Natural killer cell (primary cell): ENCODE results near the gene ZNF618. TPM values are rescaled to one million over a fixed set of nuclear protein-coding genes. Genes with fewer than 3 reads are reported as not detected.

ENCODE experiments used
- ATAC-seq, 3 donors: fragments of 150-1000 bp in 2 of 3; fragments of 200-7000 bp in 1 of 3; cut with Tn5 transposase; 1 replicate in 1 of 3; 2 replicates in 2 of 3; pipeline ENCODE4 v1.10.0; 2021; ENCODE audit warnings: mild to moderate bottlenecking in 2 of 3, moderate library complexity in 2 of 3
- DNase-seq, 2 donors: peaks; one replicate each; pipeline versions ENCODE4 v3.0.0 to v3.0.0-alpha.2; 2013 to 2021; ENCODE audit warnings: mixed read lengths in 1 of 2
- H3K27ac ChIP-seq: one replicate; pipeline ENCODE4 v1.5.1; 2013; ENCODE audit warnings: mild to moderate bottlenecking, low read length
- H3K27me3 ChIP-seq: one replicate; pipeline ENCODE4 v1.6.1; 2013; ENCODE audit warnings: low read length; ENCODE audit not compliant: control insufficient read depth, insufficient read depth
- H3K36me3 ChIP-seq: one replicate; pipeline ENCODE4 v1.6.1; 2013; ENCODE audit warnings: low read length; ENCODE audit not compliant: control insufficient read depth, insufficient read depth
- H3K4me1 ChIP-seq: one replicate; pipeline ENCODE4 v1.6.1; 2013; ENCODE audit warnings: low read length; ENCODE audit not compliant: control insufficient read depth, insufficient read depth
- H3K4me3 ChIP-seq: one replicate; pipeline ENCODE4 v1.5.1; 2013; ENCODE audit warnings: low read length
- H3K9me3 ChIP-seq: one replicate; pipeline ENCODE4 v1.6.1; 2013; ENCODE audit warnings: low read length; ENCODE audit not compliant: control insufficient read depth, insufficient read depth
- H3K27ac Mint-ChIP-seq, 2 donors: one replicate each; pipeline ENCODE4 v1.8.0; 2022; ENCODE audit warnings: mild to moderate bottlenecking in 2 of 2, mixed read lengths in 2 of 2, moderate library complexity in 1 of 2
- H3K27me3 Mint-ChIP-seq, 2 donors: one replicate each; pipeline ENCODE4 v1.8.0; 2022; ENCODE audit warnings: low read depth in 2 of 2, mixed read lengths in 2 of 2
- H3K36me3 Mint-ChIP-seq: one replicate; pipeline ENCODE4 v1.8.0; 2022; ENCODE audit warnings: mixed read lengths
- H3K4me1 Mint-ChIP-seq, 2 donors: one replicate each; pipeline ENCODE4 v1.8.0; 2022; ENCODE audit warnings: mixed read lengths in 2 of 2
- H3K4me3 Mint-ChIP-seq: one replicate; pipeline ENCODE4 v1.8.0; 2022; ENCODE audit warnings: mild to moderate bottlenecking, moderate library complexity, mixed read lengths
- H3K9me3 Mint-ChIP-seq, 2 donors: one replicate each; pipeline ENCODE4 v1.8.0; 2022; ENCODE audit warnings: mixed read lengths in 2 of 2
- CTCF ChIP-seq: fragments of 200-600 bp; IDR thresholded peaks from one replicate; pipeline ENCODE4 v1.8.0; 2022; ENCODE audit warnings: antibody characterized with exemption
- WGBS: methylation state at CpG from one replicate; pipeline ENCODE4 v1.1.7; 2013; ENCODE audit warnings: missing lambda C conversion rate; ENCODE audit not compliant: insufficient coverage; 5-methylcytosine and 5-hydroxymethylcytosine counted together
- intact Hi-C: fragments of 100-400 bp; cut with micrococcal nuclease; formaldehyde crosslinking; loops from one replicate; pipeline ENCODE4 v1.14.2; 2022
- total RNA-seq, 4 donors: library from RNA; stranded (reverse); fragments of 120-200 nt in 1 of 4; gene quantifications; one replicate each; pipeline versions ENCODE4 v1.2.3 to v1.2.4, GENCODE V29; 2013 to 2022

Gene ZNF618
- total RNA-seq, 3 donors from 2014 or later (not counting 1 experiment from before 2014, with no cell fraction given), result 9.2 to 10.7 (median 10.0) TPM

DNA sequence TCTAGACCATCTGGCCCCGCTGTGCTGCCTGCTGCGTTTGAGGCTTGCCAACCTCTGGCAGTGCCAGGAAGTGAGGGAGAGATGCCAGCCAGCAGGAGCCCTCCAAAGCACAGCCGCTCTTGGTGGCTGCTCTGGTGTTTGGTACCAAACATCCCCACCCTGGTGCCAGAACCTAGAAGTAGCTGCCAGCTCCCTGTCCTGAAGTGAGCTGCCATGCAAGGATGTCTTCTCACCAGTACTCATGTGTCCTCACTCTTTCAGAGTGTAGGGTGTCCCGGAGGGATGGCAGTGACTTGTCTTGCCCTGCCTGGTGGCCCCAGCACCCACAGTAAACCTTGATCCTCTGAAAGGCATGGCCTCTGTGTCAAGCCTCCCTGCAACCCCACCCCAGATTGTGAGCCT is 158.6 kb downstream of the ZNF618 start:
- Histone ChIP-seq H3K36me3 (peaks cover 2% of the 10 kb centered on the region), H3K4me3 (no peak overlapping the region), H3K4me1 (no peaks in the 10 kb centered on the region), H3K27ac (no peak overlapping the region), H3K27me3 (no peaks in the 10 kb centered on the region), H3K9me3 (no peaks in the 10 kb centered on the region)
- ATAC-seq, result no peak
- no peaks in the 10 kb centered on the region for H3K36me3 Mint-ChIP-seq
- no peaks in the 10 kb centered on the region for H3K27me3 Mint-ChIP-seq
- H3K9me3 Mint-ChIP-seq, result no peaks in the 10 kb centered on the region
- H3K4me3 Mint-ChIP-seq, result no peak overlapping the region
- no peak for DNase-seq
- H3K27ac Mint-ChIP-seq, result no peak overlapping the region
- H3K4me1 Mint-ChIP-seq, result no peaks in the 10 kb centered on the region
- TF ChIP-seq CTCF, result no peak
- 98% methylated on average over 4 of the region's 4 CpGs for WGBS
- intact Hi-C loops, result no loop called here

GRCh38 chr9:114035221-114035844 is 159.2 kb downstream of the ZNF618 start:
- DNase-seq (no peak), ATAC-seq (no peak)
- intact Hi-C loops, result no loop called here
- WGBS, result 94% methylated on average over 17 of the region's 17 CpGs
- no peak for TF ChIP-seq CTCF
- Mint-ChIP-seq H3K36me3 (no peaks in the 10 kb centered on the region), H3K27me3 (no peaks in the 10 kb centered on the region), H3K9me3 (no peaks in the 10 kb centered on the region), H3K4me3 (no peak overlapping the region), H3K27ac (no peak overlapping the region), H3K4me1 (no peaks in the 10 kb centered on the region)
- no peaks in the 10 kb centered on the region for H3K36me3 ChIP-seq
- H3K4me1 ChIP-seq, result no peaks in the 10 kb centered on the region
- no peaks in the 10 kb centered on the region for H3K9me3 ChIP-seq
- H3K27me3 ChIP-seq, result no peaks in the 10 kb centered on the region
- H3K27ac ChIP-seq, result no peak overlapping the region
- no peak overlapping the region for H3K4me3 ChIP-seq

GRCh38 chr9:114035845-114036801 is 160.0 kb downstream of the ZNF618 start:
- Histone ChIP-seq H3K27me3 (no peaks in the 10 kb centered on the region), H3K9me3 (no peaks in the 10 kb centered on the region), H3K4me1 (no peaks in the 10 kb centered on the region), H3K27ac (no peak overlapping the region), H3K36me3 (no peaks in the 10 kb centered on the region), H3K4me3 (no peak overlapping the region)
- no peak for TF ChIP-seq CTCF
- no peaks in the 10 kb centered on the region for H3K27me3 Mint-ChIP-seq
- no peaks in the 10 kb centered on the region for H3K4me1 Mint-ChIP-seq
- WGBS, result 96% methylated on average over 18 of the region's 18 CpGs
- H3K27ac Mint-ChIP-seq, result peak overlapping the region in 1 of 2 donors; percentile 54
- no peaks in the 10 kb centered on the region for H3K9me3 Mint-ChIP-seq
- H3K36me3 Mint-ChIP-seq, result no peaks in the 10 kb centered on the region
- H3K4me3 Mint-ChIP-seq, result no peak overlapping the region
- intact Hi-C loops, result no loop called here
- DNase-seq (no peak), ATAC-seq (no peak)
